Measurements from ENCODE around the gene PAOX.
A peak's percentile ranks its signal among the peaks of the same experiment; 100 is the strongest.
"Not testable (repeated sequence)": the region's sequence is repeated elsewhere in the genome, so short reads cannot be mapped to it uniquely, and the experiment has no call there.

PAOX gene

GRCh38 chr10:133364645-133365431, 14.2 kb upstream of the PAOX start:
- H3K36me3 ChIP-seq (replicated peaks) = peaks cover 67% of the 10 kb centered on the region
- in situ Hi-C loops (cut with MboI; ENCODE audit: low sequenced_read_pairs) = no loop called here

DNA sequence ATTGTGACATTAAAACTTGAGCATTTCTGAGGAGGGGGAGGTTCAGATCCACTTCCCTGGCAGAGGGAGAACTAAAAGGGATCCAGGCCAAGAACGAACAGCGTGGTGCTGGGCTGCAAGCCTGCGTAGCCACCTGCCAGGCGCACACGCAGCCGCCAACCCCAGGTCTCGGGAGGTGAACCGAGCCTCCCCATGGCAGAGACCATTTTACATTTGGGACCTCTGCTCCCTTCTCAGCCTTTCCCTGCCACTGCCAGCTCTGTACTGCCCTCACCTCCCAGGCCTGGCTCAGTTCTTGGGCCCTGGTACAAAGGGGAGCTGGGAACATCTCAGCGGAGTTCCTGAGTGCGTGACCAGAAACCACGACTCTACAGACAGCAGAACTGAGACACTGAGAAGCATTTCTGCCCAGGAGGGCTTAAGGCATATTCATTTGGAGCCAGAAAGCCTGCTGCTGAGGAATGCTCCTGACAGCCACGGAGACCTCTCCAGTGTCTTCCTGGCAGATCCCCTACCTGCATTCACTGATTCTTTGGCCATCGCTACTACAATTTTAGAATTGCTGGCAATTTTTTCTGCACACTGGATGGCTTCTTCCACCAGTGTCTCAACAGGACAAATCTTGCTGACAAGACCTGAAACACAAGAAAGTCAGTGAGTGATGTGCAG, 13.5 kb upstream of the PAOX start:
- H3K9me3 ChIP-seq = no peaks in the 10 kb centered on the region
- H3K4me1 ChIP-seq = no peaks in the 10 kb centered on the region; the same call in 1 of the 2 replicates
- no peak overlapping the region for H3K4me3 ChIP-seq
- no peaks in the 10 kb centered on the region for H3K27me3 ChIP-seq (ENCODE audit: low read depth)
- in situ Hi-C loops (cut with MboI; ENCODE audit: low sequenced_read_pairs) = no loop called here
- peaks cover 75% of the 10 kb centered on the region for H3K36me3 ChIP-seq (replicated peaks)
- no peak for DNase-seq (ENCODE audit: low spot score in 2 of 2)

More at GRCh38 chr10:133364645-133365431, 14.2 kb upstream of the PAOX start:
- Histone ChIP-seq H3K9me3 (no peaks in the 10 kb centered on the region), H3K4me3 (no peak overlapping the region), H3K27me3 (ENCODE audit: low read depth) (no peaks in the 10 kb centered on the region), H3K4me1 (no peaks in the 10 kb centered on the region; the same call in 1 of the 2 replicates)
- DNase-seq (ENCODE audit: low spot score in 2 of 2) = no peak

- Histone ChIP-seq H3K9me3 (no peaks in the 10 kb centered on the region), H3K4me1 (no peaks in the 10 kb centered on the region; the same call in 1 of the 2 replicates), H3K4me3 (no peak overlapping the region), H3K36me3 (replicated peaks) (peaks cover 77% of the 10 kb centered on the region), H3K27me3 (ENCODE audit: low read depth) (no peaks in the 10 kb centered on the region)
- in situ Hi-C loops (cut with MboI; ENCODE audit: low sequenced_read_pairs) = no loop called here
- DNase-seq (ENCODE audit: low spot score in 2 of 2) = no peak
Observed at GRCh38 chr10:133366130-133366478, 13.0 kb upstream of the PAOX start.

DNA sequence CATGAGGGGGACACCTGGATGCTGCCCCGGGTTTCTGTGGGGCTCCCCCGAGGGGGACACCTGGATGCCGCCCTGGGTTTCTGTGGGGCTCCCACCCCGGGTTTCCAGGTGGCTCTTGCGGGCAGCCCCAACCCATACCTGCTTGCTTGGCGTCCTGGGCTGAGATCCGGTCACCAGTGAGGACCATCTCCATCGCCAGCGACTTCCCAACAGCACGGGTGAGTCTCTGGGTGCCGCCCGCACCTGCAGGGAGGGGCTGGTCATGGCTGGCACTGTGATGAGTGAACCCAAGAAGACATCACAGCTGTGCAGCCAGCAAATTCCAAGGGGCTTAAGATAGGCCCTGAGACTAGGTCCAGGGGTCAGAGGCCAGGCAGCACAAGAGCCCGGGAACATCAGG, 12.3 kb upstream of the PAOX start:
- Histone ChIP-seq H3K27me3 (ENCODE audit: low read depth) (no peaks in the 10 kb centered on the region), H3K9me3 (no peaks in the 10 kb centered on the region), H3K4me1 (no peaks in the 10 kb centered on the region), H3K4me3 (no peak overlapping the region), H3K36me3 (replicated peaks) (peaks cover 77% of the 10 kb centered on the region)
- no peak for DNase-seq (ENCODE audit: low spot score in 2 of 2)
- in situ Hi-C loops (cut with MboI; ENCODE audit: low sequenced_read_pairs) = no loop called here

GRCh38 chr10:133367461-133367860, 11.6 kb upstream of the PAOX start:
- H3K27me3 ChIP-seq (ENCODE audit: low read depth); H3K4me3 ChIP-seq; H3K4me1 ChIP-seq; in situ Hi-C loops (cut with MboI; ENCODE audit: low sequenced_read_pairs); H3K9me3 ChIP-seq; DNase-seq (ENCODE audit: low spot score in 2 of 2): not testable (repeated sequence)
- H3K36me3 ChIP-seq (replicated peaks) = peaks cover 73% of the 10 kb centered on the region

DNA sequence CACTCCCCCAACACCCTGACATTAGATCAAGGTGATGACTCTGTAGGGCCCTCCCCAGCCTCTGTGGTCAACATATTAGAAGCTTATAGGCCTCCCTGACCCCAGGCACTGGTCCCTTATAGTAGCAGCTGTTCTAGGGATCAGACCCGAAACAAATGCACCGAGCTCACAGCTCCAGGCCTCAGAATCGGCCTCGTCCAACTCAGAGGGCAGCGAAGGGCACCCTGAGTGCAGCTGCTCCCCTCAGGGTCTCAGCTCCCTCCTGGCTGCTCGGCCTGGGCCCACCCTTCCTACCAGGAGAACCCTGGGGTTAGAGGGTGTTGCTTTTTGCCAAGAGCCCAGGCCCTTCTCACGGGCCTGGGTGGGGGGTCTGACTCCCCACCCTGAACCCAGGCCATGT, 10.9 kb upstream of the PAOX start:
- Histone ChIP-seq H3K27me3 (ENCODE audit: low read depth) (no peaks in the 10 kb centered on the region), H3K4me3 (no peak overlapping the region), H3K36me3 (replicated peaks) (peaks cover 66% of the 10 kb centered on the region), H3K4me1 (no peaks in the 10 kb centered on the region), H3K9me3 (no peaks in the 10 kb centered on the region)
- no peak for DNase-seq (ENCODE audit: low spot score in 2 of 2)
- in situ Hi-C loops (cut with MboI; ENCODE audit: low sequenced_read_pairs) = no loop called here

DNA sequence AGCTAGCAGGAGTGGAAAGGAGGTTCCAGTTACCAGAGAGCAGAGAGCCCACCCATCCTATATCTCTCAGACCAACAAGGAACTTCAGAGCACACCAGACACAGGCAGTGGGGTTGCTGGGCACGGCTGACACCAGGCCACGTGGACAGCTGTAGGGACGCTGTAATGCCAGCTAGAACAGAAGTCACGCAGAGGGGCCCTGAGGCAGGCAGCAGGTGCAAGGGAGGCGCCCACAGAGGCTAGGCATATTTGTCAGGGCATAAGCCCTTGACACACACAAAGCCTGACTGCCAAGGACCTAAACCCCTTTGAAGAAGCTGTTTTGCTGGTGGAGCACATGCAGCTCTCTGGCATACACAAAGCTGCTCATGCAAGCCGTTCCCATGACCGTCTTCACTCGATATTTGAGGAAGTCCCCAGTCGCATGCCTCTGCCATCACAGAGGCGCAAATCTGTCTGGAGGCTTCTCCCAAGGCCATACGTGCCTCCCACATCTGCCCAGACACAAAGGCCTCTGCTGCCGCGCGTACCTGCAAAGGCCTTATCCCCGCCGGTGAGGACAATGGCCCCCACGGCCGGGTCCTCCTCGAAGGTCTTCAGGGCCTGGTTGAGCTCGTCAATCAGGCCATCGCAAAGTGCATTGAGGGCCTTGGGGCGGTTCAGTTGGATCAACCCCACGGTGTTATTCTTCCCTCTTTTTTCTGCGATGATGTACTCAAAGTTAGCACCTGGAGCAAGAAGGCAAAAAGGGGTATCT, 8.9 kb upstream of the PAOX start:
- in situ Hi-C loops (cut with MboI; ENCODE audit: low sequenced_read_pairs) = no loop called here
- peaks cover 46% of the 10 kb centered on the region for H3K36me3 ChIP-seq (replicated peaks)

DNA sequence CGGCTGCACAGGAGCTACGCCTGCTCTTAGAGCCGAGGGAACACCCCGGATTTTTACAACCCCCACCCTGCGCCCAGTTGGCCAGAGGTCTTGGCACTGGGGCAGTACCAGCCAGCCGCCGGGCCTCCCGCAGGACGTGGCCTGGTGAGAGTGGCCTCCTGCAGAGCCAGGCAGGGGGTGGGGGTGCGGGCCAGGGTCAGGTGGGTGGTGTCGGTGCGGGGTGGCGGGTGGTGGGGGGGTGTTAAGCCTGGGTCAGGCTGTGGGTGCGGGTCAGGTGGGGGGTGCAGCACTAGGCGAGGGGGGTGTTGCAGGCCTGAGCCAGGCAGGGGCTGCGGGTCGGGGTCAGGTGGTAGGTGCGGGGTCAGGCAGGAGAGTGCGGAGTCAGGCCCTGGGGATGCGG, 6.6 kb upstream of the PAOX start:
- peaks cover 25% of the 10 kb centered on the region for H3K4me1 ChIP-seq
- no peak for DNase-seq (ENCODE audit: low spot score in 2 of 2)
- in situ Hi-C loops (cut with MboI; ENCODE audit: low sequenced_read_pairs) = no loop called here

More for the DNA sequence above, 8.9 kb upstream of the PAOX start:
- Histone ChIP-seq H3K9me3 (no peaks in the 10 kb centered on the region), H3K4me3 (no peak overlapping the region), H3K4me1 (peaks cover 15% of the 10 kb centered on the region), H3K27me3 (ENCODE audit: low read depth) (no peaks in the 10 kb centered on the region)
- no peak for DNase-seq (ENCODE audit: low spot score in 2 of 2)

GRCh38 chr10:133373174-133374090, 5.6 kb upstream of the PAOX start, which contains the start of gene ECHS1:
ECHS1 (minus strand) TSS chr10:133373354; CDS start chr10:133373333, 21 bp downstream.
- Histone ChIP-seq H3K9me3 (no peaks in the 10 kb centered on the region), H3K4me3 (peak within 1 kb of the TSS; percentile 68)
- in situ Hi-C loops (cut with MboI; ENCODE audit: low sequenced_read_pairs) = no loop called here

More for the DNA sequence above, 6.6 kb upstream of the PAOX start:
- Histone ChIP-seq H3K27me3 (ENCODE audit: low read depth) (no peaks in the 10 kb centered on the region), H3K36me3 (replicated peaks) (peaks cover 27% of the 10 kb centered on the region), H3K9me3 (no peaks in the 10 kb centered on the region), H3K4me3 (peak overlapping the region; percentile 18)

DNA sequence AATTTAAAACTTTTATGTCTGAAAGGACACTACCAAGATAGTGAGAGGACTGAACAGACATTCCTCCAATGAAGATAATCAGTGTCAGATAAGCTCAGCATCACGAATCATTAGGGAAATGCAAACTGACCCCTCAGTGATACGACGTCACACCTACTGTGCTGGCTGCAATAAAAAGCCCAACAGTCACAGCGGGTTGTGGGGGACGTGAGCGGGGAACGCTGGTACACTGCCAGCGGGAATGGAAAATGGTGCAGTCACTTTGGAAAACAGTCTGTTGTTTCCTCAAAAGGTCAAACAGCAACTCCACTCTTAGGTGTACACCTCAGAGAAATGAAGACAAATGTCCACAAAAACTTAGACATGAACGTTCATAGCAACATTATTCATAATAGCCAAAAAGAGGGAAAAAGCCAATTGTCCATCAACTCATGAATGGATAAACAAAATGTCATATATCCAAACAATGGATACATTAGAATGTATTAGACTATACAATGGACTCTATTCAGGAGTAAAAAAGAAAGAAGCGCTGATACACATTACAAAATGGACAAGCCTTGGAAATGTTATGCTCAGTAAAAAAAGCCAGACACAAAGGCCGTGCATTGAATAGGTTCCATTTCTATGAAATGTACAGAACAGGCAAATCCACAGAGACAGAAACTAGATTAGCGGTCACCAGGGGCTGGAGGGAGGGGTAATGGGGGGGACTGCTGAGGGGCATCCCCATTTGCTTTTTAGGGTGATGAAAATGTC, 3.5 kb upstream of the PAOX start:
- Histone ChIP-seq H3K4me3 (no peak overlapping the region), H3K4me1 (peaks cover 31% of the 10 kb centered on the region), H3K36me3 (replicated peaks) (peaks cover 3% of the 10 kb centered on the region), H3K9me3 (no peaks in the 10 kb centered on the region), H3K27me3 (ENCODE audit: low read depth) (no peaks in the 10 kb centered on the region)
- in situ Hi-C loops (cut with MboI; ENCODE audit: low sequenced_read_pairs) = no loop called here
- DNase-seq (ENCODE audit: low spot score in 2 of 2) = peak; percentile 60 to 73

More at GRCh38 chr10:133373174-133374090, 5.6 kb upstream of the PAOX start, which contains the start of gene ECHS1:
- Histone ChIP-seq H3K36me3 (replicated peaks) (peaks cover 21% of the 10 kb centered on the region), H3K27me3 (ENCODE audit: low read depth) (no peaks in the 10 kb centered on the region), H3K4me1 (peaks cover 30% of the 10 kb centered on the region)
- DNase-seq (ENCODE audit: low spot score in 2 of 2) = peak; percentile 88 to 97

DNA sequence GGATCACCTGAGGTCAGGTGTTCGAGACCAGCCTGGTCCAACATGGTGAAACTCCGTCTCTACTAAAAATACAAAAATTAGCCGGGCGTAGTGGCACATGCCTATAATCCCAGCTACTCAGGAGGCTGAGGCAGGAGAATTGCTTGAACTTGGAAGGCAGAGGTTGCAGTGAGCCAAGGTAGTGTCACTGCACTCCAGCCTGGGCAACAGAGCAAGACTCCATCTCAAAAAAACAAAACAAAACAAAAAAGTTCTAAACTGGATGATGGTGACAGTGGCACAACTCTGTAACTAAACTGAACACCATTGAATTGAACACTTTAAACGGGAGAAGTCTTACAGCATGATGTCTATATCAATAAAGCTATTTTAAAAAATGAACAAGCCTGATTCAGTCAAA, 2.9 kb upstream of the PAOX start:
- H3K27me3 ChIP-seq (ENCODE audit: low read depth); in situ Hi-C loops (cut with MboI; ENCODE audit: low sequenced_read_pairs): not testable (repeated sequence)

DNA sequence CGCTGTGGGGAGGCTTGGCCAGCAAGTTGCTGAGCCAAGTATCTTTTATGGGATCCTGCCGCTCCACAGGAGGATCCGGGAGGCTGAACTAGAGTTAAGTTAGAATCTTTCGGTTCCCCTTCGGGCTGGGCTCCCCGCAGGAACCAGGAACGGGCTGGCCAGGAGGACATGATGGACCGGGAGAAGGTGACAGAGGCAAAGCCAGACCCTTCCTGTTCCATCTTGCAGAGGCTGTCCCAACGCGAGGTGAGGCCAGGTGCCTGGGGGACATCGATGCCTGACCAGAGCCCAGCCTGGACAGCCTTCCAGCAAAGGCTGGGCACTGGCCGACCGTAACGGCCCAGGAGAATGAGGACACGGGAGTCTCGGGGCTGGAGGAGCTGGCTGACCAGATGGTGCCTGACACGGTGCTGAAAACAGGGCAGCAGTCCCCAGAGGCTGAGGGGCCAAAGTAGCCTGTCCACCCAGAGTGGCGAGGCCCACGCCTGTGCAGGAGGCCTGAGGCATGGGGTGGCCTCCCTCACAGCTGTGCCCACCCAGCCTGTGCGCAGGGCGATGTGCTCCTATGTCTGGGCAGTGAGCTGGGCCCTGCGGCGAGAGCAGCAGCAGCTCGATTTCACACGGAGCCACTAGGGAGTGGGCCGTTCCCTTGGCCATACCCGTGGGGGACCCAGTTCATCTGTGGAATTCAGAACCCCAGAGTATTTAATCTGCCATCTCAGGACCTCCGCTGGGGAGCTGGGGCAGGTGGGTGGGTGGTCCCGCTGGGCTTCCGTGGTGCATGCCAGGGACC, 1.8 kb upstream of the PAOX start:
- H3K4me3 ChIP-seq = no peak overlapping the region
- in situ Hi-C loops (cut with MboI; ENCODE audit: low sequenced_read_pairs) = no loop called here
- no peaks in the 10 kb centered on the region for H3K36me3 ChIP-seq (replicated peaks)
- DNase-seq (ENCODE audit: low spot score in 2 of 2) = no peak
- no peaks in the 10 kb centered on the region for H3K9me3 ChIP-seq
- peaks cover 31% of the 10 kb centered on the region for H3K4me1 ChIP-seq
- no peaks in the 10 kb centered on the region for H3K27me3 ChIP-seq (ENCODE audit: low read depth)

More for the DNA sequence above, 2.9 kb upstream of the PAOX start:
- not testable (repeated sequence) for H3K4me3 ChIP-seq; H3K9me3 ChIP-seq; H3K36me3 ChIP-seq (replicated peaks); DNase-seq (ENCODE audit: low spot score in 2 of 2)
- H3K4me1 ChIP-seq = peaks cover 31% of the 10 kb centered on the region
